Adrenal gland (tissue), 5 donors: ENCODE data around the gene FHOD3.

ENCODE experiments used
- POLR2A ChIP-seq, 2 donors: fragments of 450-650 bp; IDR thresholded peaks; one replicate each; pipeline ENCODE4 v1.6.1; 2017; ENCODE audit warnings: antibody characterized with exemption in 2 of 2, mild to moderate bottlenecking in 2 of 2, moderate library complexity in 1 of 2
- TF ChIP-seq, protein P1 (sequence below), 6 experiments: fragments of 450-650 bp in 4 of 6; fragments of 200-600 bp in 2 of 6; sonication (generic) in 1 of 6; IDR thresholded peaks; 1 replicate in 5 of 6; 2 replicates in 1 of 6; pipeline versions ENCODE4 v1.5.1 to v1.8.0; 2016 to 2021; ENCODE audit warnings: antibody characterized with exemption in 6 of 6, mild to moderate bottlenecking in 2 of 6, moderate library complexity in 1 of 6
- donor health status: DM: no; HTN: no; CAD: no.

DNA sequence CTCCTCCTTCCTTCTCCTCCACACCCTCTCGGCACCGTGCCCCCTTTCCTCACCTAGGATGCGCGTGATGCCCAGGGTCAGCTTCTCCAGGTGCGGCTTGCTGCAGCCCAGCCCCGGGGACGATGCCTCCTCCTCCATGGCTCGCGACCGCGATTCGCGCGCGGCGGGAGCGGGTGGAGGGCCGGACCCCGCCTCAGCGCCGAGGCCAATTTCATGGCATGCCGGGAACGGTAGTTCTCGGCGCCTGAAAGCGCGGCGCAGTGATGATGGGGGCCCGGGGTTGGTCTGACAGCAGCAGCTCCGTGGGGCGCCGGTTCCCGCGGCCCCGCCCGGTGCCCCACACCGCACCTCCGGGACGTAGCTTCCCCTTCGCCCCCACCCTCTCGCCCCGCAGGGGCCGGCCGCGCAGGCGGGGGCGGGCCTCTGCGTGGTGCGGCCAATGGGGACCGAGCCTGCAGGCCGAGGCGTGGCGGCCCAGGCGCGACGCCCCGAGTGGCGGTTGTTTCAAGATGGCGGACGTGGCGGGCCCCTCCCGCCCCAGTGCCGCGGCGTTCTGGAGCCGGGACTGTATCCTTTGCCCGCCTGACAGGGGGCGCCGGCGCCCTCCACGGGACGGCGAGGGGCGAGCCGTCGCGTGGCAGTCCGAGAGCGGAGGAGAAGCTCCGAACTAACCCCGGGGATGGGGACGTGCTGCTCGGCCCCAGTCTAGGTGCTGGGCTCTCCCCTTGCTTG, 531.3 kb downstream of the FHOD3 start, which contains the start of the genes KIAA1328 and TPGS2:
- TF ChIP-seq, protein P1, sequence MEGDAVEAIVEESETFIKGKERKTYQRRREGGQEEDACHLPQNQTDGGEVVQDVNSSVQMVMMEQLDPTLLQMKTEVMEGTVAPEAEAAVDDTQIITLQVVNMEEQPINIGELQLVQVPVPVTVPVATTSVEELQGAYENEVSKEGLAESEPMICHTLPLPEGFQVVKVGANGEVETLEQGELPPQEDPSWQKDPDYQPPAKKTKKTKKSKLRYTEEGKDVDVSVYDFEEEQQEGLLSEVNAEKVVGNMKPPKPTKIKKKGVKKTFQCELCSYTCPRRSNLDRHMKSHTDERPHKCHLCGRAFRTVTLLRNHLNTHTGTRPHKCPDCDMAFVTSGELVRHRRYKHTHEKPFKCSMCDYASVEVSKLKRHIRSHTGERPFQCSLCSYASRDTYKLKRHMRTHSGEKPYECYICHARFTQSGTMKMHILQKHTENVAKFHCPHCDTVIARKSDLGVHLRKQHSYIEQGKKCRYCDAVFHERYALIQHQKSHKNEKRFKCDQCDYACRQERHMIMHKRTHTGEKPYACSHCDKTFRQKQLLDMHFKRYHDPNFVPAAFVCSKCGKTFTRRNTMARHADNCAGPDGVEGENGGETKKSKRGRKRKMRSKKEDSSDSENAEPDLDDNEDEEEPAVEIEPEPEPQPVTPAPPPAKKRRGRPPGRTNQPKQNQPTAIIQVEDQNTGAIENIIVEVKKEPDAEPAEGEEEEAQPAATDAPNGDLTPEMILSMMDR (IDR thresholded peaks at IDR 0.05), result peak in 4 of 6 experiments; percentile 28 to 39 (median 36)
- peak; percentile 48 to 53 for TF ChIP-seq POLR2A (IDR thresholded peaks at IDR 0.05)
